GM12874 (cell line): ENCODE data around the gene CHAT.

Source experiments
- CTCF ChIP-seq: IDR thresholded peaks from 2 replicates; pipeline ENCODE4 v1.5.1; 2011; ENCODE audit warnings: low read depth, mild to moderate bottlenecking, control low read depth, low read length, moderate library complexity; ENCODE audit not compliant: insufficient read depth

The CHAT gene

GRCh38 chr10:49613165-49613881, 514 bp upstream of the CHAT start:
- TF ChIP-seq CTCF = no peak

GRCh38 chr10:49614242-49615198, 683 bp downstream of the CHAT start:
- no peak for TF ChIP-seq CTCF

- no peak for TF ChIP-seq CTCF
These were observed 1.4 kb downstream of the CHAT start for GRCh38 chr10:49615213-49615612.

GRCh38 chr10:49615721-49616120, 1.9 kb downstream of the CHAT start:
- TF ChIP-seq CTCF = no peak

GRCh38 chr10:49616421-49617101, 2.7 kb downstream of the CHAT start:
- no peak for TF ChIP-seq CTCF

- TF ChIP-seq CTCF = no peak
These were observed 3.5 kb downstream of the CHAT start for GRCh38 chr10:49617121-49618020.
